A549 (cell line): Measurements from ENCODE around the gene GALNTL6. TPM values are rescaled to one million over a fixed set of nuclear protein-coding genes. Genes with fewer than 3 reads are reported as not detected.
"Not testable (repeated sequence)": the region's sequence is repeated elsewhere in the genome, so short reads cannot be mapped to it uniquely, and the experiment has no call there.

Experiments used
- ATAC-seq, 2 experiments: fragments of 200-7000 bp in 1 of 2; fragments of >200 bp in 1 of 2; cut with Nextera tagmentation in 1 of 2; cut with Tn5 transposase in 1 of 2; 3 replicates each; pipeline versions ENCODE4 v1.8.0 to v1.9.1; 2018 to 2020; ENCODE audit warnings: mild to moderate bottlenecking in 1 of 2, moderate library complexity in 1 of 2
- CTCF ChIA-PET: fragments of 300-600 bp; sonication (Branson Sonifier 250); formaldehyde crosslinking; extraction: SDS; loops from one replicate; lab custom pipeline; 2021; ENCODE audit warnings: antibody characterized with exemption, inconsistent platforms; lab: Yijun Ruan, JAX
- POLR2A ChIA-PET: fragments of 350-600 bp; formaldehyde crosslinking; extraction: SDS; loops from one replicate; lab custom pipeline; 2021; ENCODE audit warnings: antibody characterized with exemption, inconsistent platforms; lab: Yijun Ruan, JAX
- DNase-seq, 2 experiments: peaks; one replicate each; pipeline versions ENCODE4 v3.0.0 to v3.0.0-alpha.2; 2011 to 2016; ENCODE audit warnings: low read depth in 1 of 2, low spot score in 1 of 2
- FAIRE-seq: peaks from 2 replicates; lab custom pipeline; 2011; peaks lifted over from hg19 to GRCh38; lab: Jason Lieb, UNC
- H3K27ac ChIP-seq, 2 experiments: fragments of >200 bp; sonication (Bioruptor Twin); formaldehyde crosslinking; 3 replicates each; pipeline ENCODE4 v1.5.1; 2016 to 2017
- H3K4me1 ChIP-seq: fragments of >200 bp; sonication (Bioruptor Twin); formaldehyde crosslinking; 3 replicates; pipeline ENCODE4 v1.6.1; 2016
- H3K4me2 ChIP-seq: fragments of >200 bp; sonication (Bioruptor Twin); formaldehyde crosslinking; 3 replicates; pipeline ENCODE4 v1.6.1; 2016
- H3K4me3 ChIP-seq: fragments of >200 bp; sonication (Bioruptor Twin); formaldehyde crosslinking; 3 replicates; pipeline ENCODE4 v1.5.1; 2016
- H3K9me3 ChIP-seq: fragments of >200 bp; sonication (Bioruptor Twin); formaldehyde crosslinking; 3 replicates; pipeline ENCODE4 v1.6.1; 2016
- CBX2 ChIP-seq: fragments of 200-600 bp; sonication (generic); IDR thresholded peaks from 2 replicates; pipeline ENCODE4 v1.6.1; 2016; ENCODE audit warnings: low read depth, mild to moderate bottlenecking, borderline replicate concordance
- CBX8 ChIP-seq: fragments of 200-600 bp; sonication (generic); IDR thresholded peaks from 2 replicates; pipeline ENCODE4 v1.6.1; 2016
- EHMT2 ChIP-seq: fragments of 200-600 bp; sonication (generic); IDR thresholded peaks from 2 replicates; pipeline ENCODE4 v1.6.1; 2016; ENCODE audit warnings: antibody characterized with exemption, low read depth, mild to moderate bottlenecking, moderate library complexity
- FOSB ChIP-seq: fragments of 250-450 bp; sonication (Bioruptor Pico); IDR thresholded peaks from 2 replicates; pipeline ENCODE4 v1.5.0; 2020; ENCODE audit warnings: mild to moderate bottlenecking, moderate library complexity
- GATA3 ChIP-seq: IDR thresholded peaks from 2 replicates; pipeline ENCODE4 v1.6.1; 2012; ENCODE audit warnings: borderline replicate concordance
- HEYL ChIP-seq: fragments of 250-450 bp; sonication (Bioruptor Pico); IDR thresholded peaks from 2 replicates; pipeline ENCODE4 v1.8.0; 2021; ENCODE audit warnings: mild to moderate bottlenecking, moderate library complexity
- HOXA7 ChIP-seq: fragments of 250-450 bp; sonication (Bioruptor Pico); IDR thresholded peaks from 2 replicates; pipeline ENCODE4 v1.5.0; 2020; ENCODE audit warnings: mild to moderate bottlenecking, moderate library complexity
- HOXB13 ChIP-seq: fragments of 250-450 bp; sonication (Bioruptor Pico); IDR thresholded peaks from 2 replicates; pipeline ENCODE4 v1.5.0; 2020; ENCODE audit warnings: low read depth, mild to moderate bottlenecking, moderate library complexity
- HOXB5 ChIP-seq: fragments of 250-450 bp; sonication (Bioruptor Pico); IDR thresholded peaks from 2 replicates; pipeline ENCODE4 v1.5.0; 2020; ENCODE audit warnings: mild to moderate bottlenecking, moderate library complexity
- KDM1A ChIP-seq: fragments of 200-600 bp; sonication (generic); IDR thresholded peaks from 2 replicates; pipeline ENCODE4 v1.6.1; 2016; ENCODE audit warnings: low read depth, mild to moderate bottlenecking
- MAX ChIP-seq: IDR thresholded peaks from 2 replicates; pipeline ENCODE4 v1.6.1; 2012
- NPAS2 ChIP-seq: fragments of 250-450 bp; sonication (Bioruptor Pico); IDR thresholded peaks from 2 replicates; pipeline ENCODE4 v1.8.0; 2022; ENCODE audit warnings: mild to moderate bottlenecking, moderate library complexity, borderline replicate concordance
- PBX3 ChIP-seq: IDR thresholded peaks from 2 replicates; pipeline ENCODE4 v1.6.1; 2012
- RARB ChIP-seq: fragments of 250-450 bp; sonication (Bioruptor Pico); IDR thresholded peaks from 2 replicates; pipeline ENCODE4 v1.8.0; 2021; ENCODE audit warnings: mild to moderate bottlenecking, moderate library complexity
- RCOR1 ChIP-seq: fragments of 150-350 bp; IDR thresholded peaks from 2 replicates; pipeline ENCODE4 v1.6.1; 2014; ENCODE audit warnings: antibody characterized with exemption, low read length, low read depth
- SMC3 ChIP-seq: fragments of >200 bp; sonication (Bioruptor Twin); formaldehyde crosslinking; IDR thresholded peaks from 3 replicates; pipeline ENCODE4 v1.6.1; 2018; ENCODE audit warnings: inconsistent platforms
- SREBF2 ChIP-seq: fragments of 450-650 bp; IDR thresholded peaks from 2 replicates; pipeline ENCODE4 v1.6.1; 2014; ENCODE audit warnings: mild to moderate bottlenecking, moderate library complexity
- TP53 ChIP-seq: fragments of 250-450 bp; sonication (Bioruptor Pico); IDR thresholded peaks from 2 replicates; pipeline ENCODE4 v1.5.0; 2021; ENCODE audit warnings: mild to moderate bottlenecking, moderate library complexity
- ZFP36 ChIP-seq: fragments of 450-650 bp; IDR thresholded peaks from 2 replicates; pipeline ENCODE4 v1.6.1; 2014; ENCODE audit warnings: borderline replicate concordance; ENCODE audit not compliant: partially characterized antibody
- ZSCAN20 ChIP-seq: fragments of 250-450 bp; sonication (Bioruptor Pico); IDR thresholded peaks from 2 replicates; pipeline ENCODE4 v1.8.0; 2022; ENCODE audit warnings: mild to moderate bottlenecking, moderate library complexity
- WGBS: methylation state at CpG from one replicate; pipeline ENCODE4 v1.1.6; 2017; ENCODE audit errors: missing lambda C conversion rate; 5-methylcytosine and 5-hydroxymethylcytosine counted together
- polyA plus RNA-seq, 4 experiments: library from polyadenylated mRNA; depleted of rRNA in 3 of 4; stranded (reverse); fragments of >200 nt; fragmentation: RNase III in 1 of 4; extraction: RNeasy Plus Mini Kit Qiagen cat#74134 plus additional on column Dnase treatment in 1 of 4; gene quantifications; 2 replicates in 3 of 4; 3 replicates in 1 of 4; pipeline ENCODE4 v1.2.3, GENCODE V29; 2011 to 2017
- TF ChIP-seq, protein P1 (sequence below): fragments of 150-350 bp; IDR thresholded peaks from 2 replicates; pipeline ENCODE4 v1.6.1; 2014; ENCODE audit warnings: low read depth, mild to moderate bottlenecking, low read length

GALNTL6 gene
- polyA plus RNA-seq, 2 of the 4 experiments (the other 2 are of a cell fraction), result 0.06 to 0.49 TPM

DNA sequence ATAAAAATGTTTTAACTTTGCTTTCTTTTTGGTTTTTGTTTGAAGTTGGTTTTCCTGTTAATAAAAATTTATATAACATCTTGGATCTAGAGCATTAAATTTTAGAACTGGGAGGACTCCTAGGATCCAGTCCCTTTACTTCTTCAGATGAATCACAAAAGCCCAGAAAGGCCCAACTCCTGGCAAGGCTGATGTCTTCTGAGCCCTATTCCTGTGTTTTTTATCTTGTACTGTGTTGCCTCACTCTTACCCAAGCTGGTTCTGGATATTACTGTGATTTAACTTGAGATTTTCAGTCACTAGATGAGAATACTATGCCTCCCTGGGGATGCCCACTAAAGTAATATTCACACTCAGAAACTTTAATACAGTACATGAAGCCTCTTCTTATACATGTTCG lies 1228.3 kb downstream of the GALNTL6 start (continued):
- TF ChIP-seq MAX, result no peak
- TF ChIP-seq HOXB13 (CRISPR knock-in tag), result no peak
- TF ChIP-seq, all 56 proteins: peak for 0

DNA sequence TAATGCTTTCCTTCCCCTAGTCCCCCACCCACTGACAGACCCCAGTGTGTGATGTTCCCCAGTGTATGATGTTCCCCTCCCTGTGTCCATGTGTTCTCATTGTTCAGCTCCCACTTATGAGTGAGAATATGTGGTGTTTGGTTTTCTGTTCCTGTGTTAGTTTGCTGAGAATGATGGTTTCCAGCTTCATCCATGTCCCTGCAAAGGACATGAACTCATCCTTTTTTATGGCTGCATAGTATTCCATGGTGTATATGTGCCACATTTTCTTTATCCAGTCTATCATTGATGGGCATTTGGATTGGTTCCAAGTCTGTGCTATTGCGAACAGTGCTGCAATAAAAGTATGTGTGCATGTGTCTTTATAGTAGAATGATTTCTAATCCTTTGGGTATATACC lies 1228.9 kb downstream of the GALNTL6 start:
- H3K27ac ChIP-seq, DNase-seq, ATAC-seq, POLR2A ChIA-PET, FAIRE-seq, H3K9me3 ChIP-seq, H3K4me3 ChIP-seq, H3K4me2 ChIP-seq: not testable (repeated sequence)
- peaks cover 20% of the 10 kb centered on the region for H3K4me1 ChIP-seq
- 88% methylated on average over 1 of the region's 1 CpG for WGBS
- CTCF ChIA-PET, result interaction anchor here (1.2 kb wide), 1 partner anchor 215 kb away, joined by 4 read pairs; no protein-coding TSS in a partner anchor

DNA sequence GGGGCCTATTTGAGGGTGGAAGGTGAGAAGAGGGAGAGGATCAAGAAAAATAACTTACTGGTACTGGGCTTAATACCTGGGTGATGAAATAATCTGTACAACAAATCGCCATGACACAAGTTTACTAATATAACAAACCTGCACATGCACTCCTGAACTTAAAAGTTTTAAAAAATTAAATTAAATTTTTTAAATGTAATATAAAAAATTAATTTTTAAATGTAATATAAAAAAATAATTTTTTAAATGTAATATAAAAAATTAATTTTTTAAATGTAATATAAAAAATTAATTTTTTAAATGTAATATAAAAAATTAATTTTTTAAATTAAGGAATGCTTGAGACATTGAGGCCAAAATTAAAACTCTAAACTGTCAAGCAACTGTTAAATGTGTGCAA lies 1231.1 kb downstream of the GALNTL6 start:
- H3K4me1 ChIP-seq, result peaks cover 13% of the 10 kb centered on the region
- WGBS, result 67% methylated on average over 1 of the region's 1 CpG
- no peak overlapping the region for H3K27ac ChIP-seq
- no peak for FAIRE-seq
- CTCF ChIA-PET, result interaction anchor here (0.8 to 1.0 kb wide), 2 partner anchors 9 to 10 kb away, joined by 3 read pairs; no protein-coding TSS in a partner anchor
- H3K9me3 ChIP-seq, result no peaks in the 10 kb centered on the region
- TF ChIP-seq HOXA7 (CRISPR knock-in tag) (no peak), HEYL (CRISPR knock-in tag) (no peak), RCOR1 (no peak), RARB (CRISPR knock-in tag) (no peak), FOSB (CRISPR knock-in tag) (no peak), NPAS2 (CRISPR knock-in tag) (no peak), EHMT2 (no peak), PBX3 (no peak), ZFP36 (no peak), TP53 (no peak), ZSCAN20 (CRISPR knock-in tag) (no peak), SMC3 (no peak), CBX8 (no peak)
- TF ChIP-seq, protein P1, sequence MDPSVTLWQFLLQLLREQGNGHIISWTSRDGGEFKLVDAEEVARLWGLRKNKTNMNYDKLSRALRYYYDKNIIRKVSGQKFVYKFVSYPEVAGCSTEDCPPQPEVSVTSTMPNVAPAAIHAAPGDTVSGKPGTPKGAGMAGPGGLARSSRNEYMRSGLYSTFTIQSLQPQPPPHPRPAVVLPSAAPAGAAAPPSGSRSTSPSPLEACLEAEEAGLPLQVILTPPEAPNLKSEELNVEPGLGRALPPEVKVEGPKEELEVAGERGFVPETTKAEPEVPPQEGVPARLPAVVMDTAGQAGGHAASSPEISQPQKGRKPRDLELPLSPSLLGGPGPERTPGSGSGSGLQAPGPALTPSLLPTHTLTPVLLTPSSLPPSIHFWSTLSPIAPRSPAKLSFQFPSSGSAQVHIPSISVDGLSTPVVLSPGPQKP, result no peak
- TF ChIP-seq, all 56 proteins: peak for 0
- DNase-seq (no peak), ATAC-seq (no peak)
- H3K4me3 ChIP-seq, result no peak overlapping the region
- no peak overlapping the region for H3K4me2 ChIP-seq
- POLR2A ChIA-PET, result no interaction called here

DNA sequence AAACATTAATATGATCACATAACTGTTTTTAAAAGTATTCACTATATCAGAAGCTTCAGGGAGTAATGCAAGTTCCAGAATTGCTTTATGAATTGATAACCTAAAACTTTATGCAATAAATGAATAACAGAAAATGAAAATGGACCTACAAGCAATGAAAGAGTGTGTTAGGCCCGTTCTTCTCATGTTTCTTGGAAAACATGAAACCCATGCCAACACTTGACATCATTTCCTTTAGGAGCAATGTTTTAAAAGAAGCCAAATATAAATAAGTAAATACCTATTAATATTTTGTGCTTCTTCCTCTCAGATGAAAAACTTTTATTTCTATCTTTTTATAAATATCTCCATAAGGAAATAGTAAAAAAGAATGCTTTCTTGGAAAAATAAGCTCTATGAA lies 1232.4 kb downstream of the GALNTL6 start:
- ChIA-PET POLR2A (no interaction called here), CTCF (no interaction called here)
- Histone ChIP-seq H3K4me2 (no peak overlapping the region), H3K27ac (no peak overlapping the region), H3K4me1 (peaks cover under 1% of the 10 kb centered on the region; the same call in 2 of the 3 replicates), H3K9me3 (no peaks in the 10 kb centered on the region), H3K4me3 (no peak overlapping the region)
- TF ChIP-seq SMC3 (no peak), PBX3 (no peak), SREBF2 (no peak), CBX2 (no peak), GATA3 (no peak), KDM1A (no peak), HOXB5 (CRISPR knock-in tag) (no peak)
- no peak for ATAC-seq
- no peak for FAIRE-seq
- WGBS, result 69% methylated on average over 1 of the region's 1 CpG
- no peak for DNase-seq
